ENCODE data around the gene GAPDHS. TPM values are rescaled to one million over a fixed set of nuclear protein-coding genes. Genes with fewer than 3 reads are reported as not detected.

Gene GAPDHS
- total RNA-seq, 1 donor from 2014 or later = not detected

DNA sequence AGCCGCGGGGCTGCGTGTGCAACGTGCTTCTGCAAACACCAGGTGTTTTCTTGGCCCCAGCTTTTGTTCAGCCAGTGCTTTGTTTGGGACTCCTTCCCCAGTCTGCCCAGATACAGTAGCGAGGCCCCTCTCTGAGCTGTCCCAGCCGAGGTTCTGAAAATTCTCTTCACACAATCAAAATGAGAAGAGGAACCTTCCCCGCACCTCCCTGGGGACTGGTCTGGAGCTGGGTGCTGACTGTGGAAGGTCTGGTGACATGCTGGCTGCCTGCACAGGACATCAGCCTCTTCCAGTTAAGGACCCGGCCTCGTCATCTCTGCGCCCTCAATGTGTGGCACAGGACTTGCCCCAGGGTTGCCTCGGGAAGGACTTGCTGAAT is 26.0 kb downstream of the GAPDHS start:
- Histone ChIP-seq H4K20me1 (ENCODE audit: low read depth) (no peaks in the 10 kb centered on the region), H3K27me3 (peaks cover 78% of the 10 kb centered on the region), H3K79me2 (ENCODE audit: low read depth) (no peaks in the 10 kb centered on the region), H2AFZ (replicated peaks) (no peak overlapping the region), H3K4me1 (no peaks in the 10 kb centered on the region), H3K27ac (no peak overlapping the region), H3K9me3 (ENCODE audit: low read depth) (no peaks in the 10 kb centered on the region), H3K4me2 (no peak overlapping the region), H3K36me3 (no peaks in the 10 kb centered on the region), H3F3A (ENCODE audit: low read depth) (peaks cover 11% of the 10 kb centered on the region), H3K9ac (no peak overlapping the region), H3K4me3 (no peak overlapping the region)
- DNase-seq (ENCODE audit: low spot score) = peak; percentile 31
- Mint-ChIP-seq H3K36me3 (no peaks in the 10 kb centered on the region), H3K4me1 (peaks cover 11% of the 10 kb centered on the region), H3K4me3 (peak overlapping the region; percentile 43), H3K27ac (no peak overlapping the region), H3K9me3 (no peaks in the 10 kb centered on the region), H3K27me3 (ENCODE audit: insufficient read depth, low read depth) (peaks cover 35% of the 10 kb centered on the region)
- TF ChIP-seq EZH2phosphoT487 (IDR thresholded peaks at IDR 0.05) = no peak
- TF ChIP-seq, protein P1, sequence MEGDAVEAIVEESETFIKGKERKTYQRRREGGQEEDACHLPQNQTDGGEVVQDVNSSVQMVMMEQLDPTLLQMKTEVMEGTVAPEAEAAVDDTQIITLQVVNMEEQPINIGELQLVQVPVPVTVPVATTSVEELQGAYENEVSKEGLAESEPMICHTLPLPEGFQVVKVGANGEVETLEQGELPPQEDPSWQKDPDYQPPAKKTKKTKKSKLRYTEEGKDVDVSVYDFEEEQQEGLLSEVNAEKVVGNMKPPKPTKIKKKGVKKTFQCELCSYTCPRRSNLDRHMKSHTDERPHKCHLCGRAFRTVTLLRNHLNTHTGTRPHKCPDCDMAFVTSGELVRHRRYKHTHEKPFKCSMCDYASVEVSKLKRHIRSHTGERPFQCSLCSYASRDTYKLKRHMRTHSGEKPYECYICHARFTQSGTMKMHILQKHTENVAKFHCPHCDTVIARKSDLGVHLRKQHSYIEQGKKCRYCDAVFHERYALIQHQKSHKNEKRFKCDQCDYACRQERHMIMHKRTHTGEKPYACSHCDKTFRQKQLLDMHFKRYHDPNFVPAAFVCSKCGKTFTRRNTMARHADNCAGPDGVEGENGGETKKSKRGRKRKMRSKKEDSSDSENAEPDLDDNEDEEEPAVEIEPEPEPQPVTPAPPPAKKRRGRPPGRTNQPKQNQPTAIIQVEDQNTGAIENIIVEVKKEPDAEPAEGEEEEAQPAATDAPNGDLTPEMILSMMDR (IDR thresholded peaks at IDR 0.05) = no peak
- no peak for TF ChIP-seq EZH2 (IDR thresholded peaks at IDR 0.05)

DNA sequence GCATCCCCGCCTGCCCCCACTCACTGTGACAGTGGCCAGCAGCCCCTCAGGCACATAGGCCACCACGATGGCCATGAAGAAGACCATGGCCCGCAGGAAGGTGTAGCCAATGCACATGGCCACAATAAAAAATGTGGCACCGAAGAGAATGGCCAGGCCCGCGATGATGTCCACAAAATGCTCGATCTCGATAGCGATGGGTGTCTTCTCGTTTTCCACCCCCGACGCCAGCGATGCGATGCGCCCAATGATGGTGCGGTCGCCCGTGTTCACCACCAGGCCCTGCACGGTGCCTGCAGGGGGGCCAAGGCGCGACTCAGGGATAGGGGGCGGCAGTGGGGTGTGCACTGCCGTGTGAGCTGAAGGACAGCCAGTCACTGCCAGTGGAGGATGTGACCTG is 26.5 kb downstream of the GAPDHS start:
- H3K4me1 Mint-ChIP-seq = peaks cover 11% of the 10 kb centered on the region
- Histone ChIP-seq H3K36me3 (no peaks in the 10 kb centered on the region), H4K20me1 (ENCODE audit: low read depth) (no peaks in the 10 kb centered on the region), H3K4me1 (no peaks in the 10 kb centered on the region), H2AFZ (replicated peaks) (no peak overlapping the region), H3K9ac (no peak overlapping the region), H3K27me3 (peaks cover 76% of the 10 kb centered on the region), H3K79me2 (ENCODE audit: low read depth) (no peaks in the 10 kb centered on the region), H3K27ac (no peak overlapping the region), H3F3A (ENCODE audit: low read depth) (peaks cover 11% of the 10 kb centered on the region), H3K4me2 (no peak overlapping the region), H3K4me3 (no peak overlapping the region), H3K9me3 (ENCODE audit: low read depth) (no peaks in the 10 kb centered on the region)
- H3K27me3 Mint-ChIP-seq (ENCODE audit: insufficient read depth, low read depth) = peaks cover 33% of the 10 kb centered on the region
- DNase-seq (ENCODE audit: low spot score) = no peak
- no peaks in the 10 kb centered on the region for H3K9me3 Mint-ChIP-seq
- H3K27ac Mint-ChIP-seq = no peak overlapping the region
- peak overlapping the region; percentile 33 for H3K4me3 Mint-ChIP-seq
- no peak for TF ChIP-seq EZH2 (IDR thresholded peaks at IDR 0.05)
- TF ChIP-seq, protein P1 (IDR thresholded peaks at IDR 0.05) = no peak
- TF ChIP-seq EZH2phosphoT487 (IDR thresholded peaks at IDR 0.05) = no peak
- no peaks in the 10 kb centered on the region for H3K36me3 Mint-ChIP-seq

DNA sequence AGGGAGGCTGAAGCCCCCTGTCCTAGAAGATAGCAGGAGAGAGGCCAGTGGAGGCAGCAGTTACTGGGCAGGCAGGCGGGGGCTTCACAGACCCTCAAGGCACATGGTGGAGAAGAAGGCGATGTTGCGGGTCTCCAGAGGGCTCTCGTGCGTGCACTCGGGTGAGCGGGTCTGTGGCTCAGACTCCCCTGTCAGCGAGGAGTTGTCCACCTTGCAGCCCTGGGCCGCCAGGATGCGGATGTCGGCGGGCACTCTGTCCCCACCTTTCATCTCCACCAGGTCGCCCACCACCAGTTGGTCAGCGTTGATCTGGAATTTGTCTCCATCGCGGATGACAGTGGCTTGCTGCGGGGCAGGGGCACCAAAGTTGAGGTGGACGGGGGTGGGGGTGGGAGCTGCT is 27.0 kb downstream of the GAPDHS start:
- H3K36me3 Mint-ChIP-seq = no peaks in the 10 kb centered on the region

More for the DNA sequence above, 27.0 kb downstream of the GAPDHS start:
- Histone ChIP-seq H3K27ac (no peak overlapping the region), H2AFZ (replicated peaks) (no peak overlapping the region), H3K4me1 (no peaks in the 10 kb centered on the region), H3K79me2 (ENCODE audit: low read depth) (no peaks in the 10 kb centered on the region), H3K9ac (no peak overlapping the region), H3F3A (ENCODE audit: low read depth) (peaks cover 11% of the 10 kb centered on the region), H3K4me3 (no peak overlapping the region), H3K36me3 (no peaks in the 10 kb centered on the region), H4K20me1 (ENCODE audit: low read depth) (no peaks in the 10 kb centered on the region), H3K27me3 (peaks cover 76% of the 10 kb centered on the region), H3K4me2 (no peak overlapping the region), H3K9me3 (ENCODE audit: low read depth) (no peaks in the 10 kb centered on the region)
- no peak for DNase-seq (ENCODE audit: low spot score)
- H3K4me1 Mint-ChIP-seq = peaks cover 11% of the 10 kb centered on the region
- H3K27me3 Mint-ChIP-seq (ENCODE audit: insufficient read depth, low read depth) = peaks cover 34% of the 10 kb centered on the region
- H3K27ac Mint-ChIP-seq = no peak overlapping the region
- no peaks in the 10 kb centered on the region for H3K9me3 Mint-ChIP-seq
- peak overlapping the region; percentile 33 for H3K4me3 Mint-ChIP-seq
- TF ChIP-seq EZH2 (IDR thresholded peaks at IDR 0.05) (no peak), EZH2phosphoT487 (IDR thresholded peaks at IDR 0.05) (no peak)
- TF ChIP-seq, protein P1 (IDR thresholded peaks at IDR 0.05) = no peak
